ENCODE data around the gene BCR.

GRCh38 chr22:23274891-23275694 lies 94.8 kb downstream of the BCR start:
- TF ChIP-seq CTCF (conservative IDR thresholded peaks at IDR 0.05; ENCODE audit: low read length), result no peak
- TF ChIP-seq EZH2phosphoT487 (IDR thresholded peaks at IDR 0.05; ENCODE audit: borderline replicate concordance, low read depth, low read length), result no peak
